ENCODE results near the gene TMPRSS13.

- TF ChIP-seq EP300 (IDR thresholded peaks at IDR 0.05; ENCODE audit: low read depth) (no peak), CTCF (IDR thresholded peaks at IDR 0.05) (no peak), POLR2A (IDR thresholded peaks at IDR 0.05) (no peak)
Observed at GRCh38 chr11:117911694-117912093, 17.5 kb downstream of the TMPRSS13 start.

Data from transverse colon (tissue), 3 donors.